HG03521 (cell line): ENCODE results near the gene NFIC.
"Not testable (repeated sequence)": the region's sequence is repeated elsewhere in the genome, so short reads cannot be mapped to it uniquely, and the experiment has no call there.

Experiments
- ATAC-seq: cut with Tn5 transposase; IDR thresholded peaks from one replicate; pipeline ENCODE4 v1.9.1; 2021; ENCODE audit warnings: mild to moderate bottlenecking, moderate library complexity; ENCODE audit not compliant: unreplicated experiment

Gene NFIC

DNA sequence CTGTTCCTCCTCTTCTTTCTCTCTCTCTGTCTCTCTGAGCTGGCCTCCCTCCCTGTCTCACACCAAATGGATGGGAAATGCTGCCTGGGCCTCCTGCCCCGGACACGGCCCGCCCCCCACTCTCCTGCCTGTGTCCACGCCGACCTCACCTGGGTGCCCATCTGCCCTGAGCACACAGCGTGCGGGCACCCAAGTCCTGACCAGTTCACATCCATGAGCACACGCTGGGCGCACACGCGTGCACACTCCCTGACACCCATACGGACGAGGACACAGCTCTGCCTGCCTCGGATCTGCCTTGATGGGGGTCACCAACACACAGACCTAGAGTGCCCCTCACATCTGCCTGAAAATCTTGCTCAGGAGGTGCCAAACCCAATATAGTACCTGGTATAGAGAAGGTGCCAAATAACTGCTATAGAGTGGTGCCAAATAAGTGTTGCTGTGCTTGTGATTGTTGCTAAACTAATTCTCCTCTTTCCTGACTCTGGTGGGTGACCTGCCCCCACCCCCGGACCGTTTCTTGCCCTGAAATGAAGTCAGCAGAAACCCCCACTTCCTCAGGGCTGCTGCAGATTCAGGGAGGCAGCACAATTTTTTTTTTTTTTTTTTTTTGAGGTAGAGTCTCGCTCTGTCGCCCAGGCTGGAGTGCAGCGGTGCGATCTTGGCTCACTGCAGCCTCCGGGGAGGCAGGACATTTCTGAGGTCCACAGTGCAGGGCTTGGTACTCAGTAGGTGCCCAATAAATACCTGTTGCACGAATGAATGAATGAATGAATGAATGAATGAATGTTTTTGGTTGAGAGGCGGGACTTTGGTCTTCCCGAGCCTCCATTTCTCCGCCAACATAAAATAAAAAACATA, 4.6 kb downstream of the NFIC start:
- ATAC-seq: no peak

GRCh38 chr19:3372413-3372812, 6.0 kb downstream of the NFIC start:
- ATAC-seq: no peak

DNA sequence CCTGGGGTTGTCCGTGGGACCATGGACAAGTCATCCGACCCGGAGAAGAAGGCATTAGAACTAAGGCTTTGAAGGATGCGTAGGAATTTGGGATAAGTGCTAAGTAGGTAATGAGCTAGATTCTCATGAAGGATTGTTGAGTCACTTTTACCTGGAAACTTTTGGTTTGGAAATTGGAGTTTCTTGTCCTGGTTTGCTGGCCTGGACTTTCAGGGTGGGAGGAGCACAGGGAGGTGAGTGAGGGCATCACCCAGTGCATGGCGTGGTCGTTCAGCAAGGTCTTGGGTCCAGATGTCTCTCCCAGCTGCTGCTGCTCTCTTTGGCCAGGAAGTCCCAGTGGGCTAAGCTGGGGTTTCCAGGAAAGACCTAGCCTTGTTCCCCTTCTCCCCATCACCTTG, 7.6 kb downstream of the NFIC start:
- no peak for ATAC-seq

DNA sequence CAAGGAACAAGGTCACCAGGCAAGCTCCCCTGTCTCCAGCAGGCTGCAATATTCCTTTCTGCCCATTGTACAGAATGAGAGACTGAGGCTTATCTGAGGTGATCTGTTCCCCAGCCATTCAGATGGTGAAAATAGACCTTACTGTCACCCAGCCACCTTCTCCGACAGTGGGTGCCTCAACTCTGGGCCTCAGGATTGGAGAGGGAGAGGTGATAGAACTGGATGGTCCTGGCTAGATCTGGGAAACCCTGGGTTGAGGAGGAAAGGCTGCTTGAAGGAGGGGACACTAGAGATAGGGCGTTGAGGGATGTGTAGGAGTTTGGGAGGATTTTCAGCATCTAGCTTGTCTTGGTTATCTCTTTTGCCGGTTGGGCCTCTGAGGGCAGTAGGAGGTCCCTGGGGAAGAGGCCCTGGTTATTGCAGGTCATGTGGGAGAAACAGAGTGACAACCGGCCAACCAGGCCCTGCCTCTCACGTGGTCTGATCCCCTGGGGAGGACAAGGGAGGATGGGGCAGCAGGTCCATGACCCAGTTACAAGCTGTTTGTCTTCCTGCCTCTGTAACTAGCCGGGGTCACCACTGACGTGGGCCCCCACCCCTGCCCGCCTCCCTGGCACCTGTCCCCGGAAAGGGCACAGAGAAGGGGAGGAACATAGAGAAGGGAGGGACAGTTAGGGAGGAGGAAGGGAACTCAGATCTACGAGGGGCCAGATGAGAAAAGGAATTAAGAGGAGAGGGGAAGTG, 8.2 kb downstream of the NFIC start:
- ATAC-seq: no peak

GRCh38 chr19:3375221-3376090, 9.1 kb downstream of the NFIC start:
- ATAC-seq: no peak

DNA sequence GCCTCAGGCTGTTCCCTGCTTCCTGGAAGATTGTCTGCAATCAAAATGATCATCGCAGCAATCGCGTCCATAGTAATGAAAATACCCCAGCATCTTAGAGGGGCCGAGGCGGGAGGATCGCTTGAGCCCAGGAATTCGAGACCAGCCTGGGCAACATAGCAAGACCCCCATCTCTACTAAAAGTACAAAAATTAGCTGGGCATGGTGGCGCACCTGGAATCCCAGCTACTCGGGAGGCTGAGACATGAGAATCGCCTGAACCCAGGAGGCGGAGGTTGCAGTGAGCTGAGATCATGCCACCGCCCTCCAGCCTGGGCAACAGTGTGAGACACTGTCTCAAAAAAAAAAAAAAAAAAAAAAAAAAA, 9.7 kb downstream of the NFIC start:
- ATAC-seq: not testable (repeated sequence)

DNA sequence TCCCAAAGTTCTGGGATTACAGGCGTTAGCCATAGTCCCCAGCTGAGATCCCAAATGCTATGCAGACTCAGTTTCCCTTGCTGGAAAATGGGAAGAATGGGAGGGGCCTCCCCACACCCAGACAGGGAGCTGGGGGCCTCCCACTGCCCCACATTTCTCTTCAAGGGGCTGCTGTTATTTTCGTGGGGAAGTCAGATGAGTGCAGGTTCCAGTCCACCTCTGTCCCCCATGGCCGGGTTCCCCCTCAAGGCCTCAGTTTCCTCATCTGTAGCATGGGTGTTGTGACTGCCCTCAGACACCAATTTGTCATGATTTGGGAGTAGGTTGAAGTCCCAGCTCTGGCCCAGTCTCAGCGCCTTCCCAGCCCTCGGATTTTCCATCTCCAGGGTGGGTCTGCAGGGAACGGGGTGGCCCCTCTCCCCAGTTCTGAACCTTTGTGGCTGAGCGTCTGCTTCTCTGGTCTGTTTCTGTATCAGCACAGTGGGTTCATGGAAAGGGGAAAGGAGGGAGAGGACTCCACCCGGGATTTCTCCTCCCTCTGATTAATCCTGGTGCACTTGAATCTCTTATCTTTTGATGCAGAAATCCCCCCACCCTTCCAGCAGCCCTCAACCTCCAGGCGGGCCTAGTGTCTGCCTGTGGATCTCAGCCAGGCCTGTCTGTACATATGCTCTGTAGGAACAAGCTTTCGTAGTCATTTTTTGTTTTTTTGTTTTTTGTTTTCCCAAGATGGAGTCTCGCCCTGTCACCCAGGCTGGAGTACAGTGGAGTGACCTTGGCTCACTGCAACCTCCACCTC, 12.2 kb downstream of the NFIC start:
- no peak for ATAC-seq

- ATAC-seq: no peak
These were observed 14.4 kb downstream of the NFIC start for GRCh38 chr19:3380829-3381228.

GRCh38 chr19:3381701-3382372, 15.5 kb downstream of the NFIC start:
- ATAC-seq: no peak

- no peak for ATAC-seq
These were observed 16.2 kb downstream of the NFIC start for GRCh38 chr19:3382460-3383100.

GRCh38 chr19:3383121-3383722, 16.8 kb downstream of the NFIC start:
- no peak for ATAC-seq

DNA sequence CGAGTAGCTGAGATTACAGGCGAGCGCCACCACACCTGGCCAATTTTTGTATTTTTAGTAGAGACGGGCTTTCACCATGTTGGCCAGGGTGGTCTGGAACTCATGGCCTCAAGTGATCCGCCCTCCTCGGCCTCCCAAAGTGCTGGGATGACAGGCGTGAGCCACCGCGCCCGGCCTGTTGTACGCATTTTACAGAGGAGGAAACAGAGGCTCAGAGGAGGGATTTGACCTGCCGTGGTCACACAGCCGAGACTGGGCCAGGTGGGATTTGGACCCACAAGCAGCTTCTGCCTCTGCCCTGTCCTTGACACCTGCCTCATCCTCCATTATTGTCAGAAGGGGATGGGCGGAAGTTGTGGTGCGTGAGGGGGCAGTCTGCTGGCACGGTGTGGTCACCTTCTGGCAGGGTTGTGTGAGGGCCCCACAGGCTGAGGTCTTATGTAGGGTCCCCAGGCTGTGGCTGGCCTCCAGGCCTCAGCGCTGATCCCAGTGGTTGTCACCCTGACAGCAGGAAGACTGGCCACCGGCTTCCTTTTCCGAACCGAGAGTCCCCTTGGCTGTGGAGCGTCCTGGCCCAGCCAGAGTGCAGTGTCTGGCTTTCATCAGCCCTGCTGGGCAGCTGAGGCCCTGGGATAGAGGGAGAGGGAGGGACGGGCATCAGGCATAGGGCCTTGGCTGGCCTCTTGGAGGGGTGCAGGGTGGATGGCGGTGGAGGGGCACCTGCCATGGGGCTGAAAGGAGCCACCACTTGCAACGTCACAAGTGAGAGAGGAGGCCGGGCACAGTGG, 20.3 kb downstream of the NFIC start:
- ATAC-seq: no peak

GRCh38 chr19:3387645-3388589, 21.5 kb downstream of the NFIC start:
- ATAC-seq: no peak

GRCh38 chr19:3389446-3389778, 23.0 kb downstream of the NFIC start:
- ATAC-seq: no peak

- no peak for ATAC-seq
These were observed 23.5 kb downstream of the NFIC start for GRCh38 chr19:3389876-3390371.

DNA sequence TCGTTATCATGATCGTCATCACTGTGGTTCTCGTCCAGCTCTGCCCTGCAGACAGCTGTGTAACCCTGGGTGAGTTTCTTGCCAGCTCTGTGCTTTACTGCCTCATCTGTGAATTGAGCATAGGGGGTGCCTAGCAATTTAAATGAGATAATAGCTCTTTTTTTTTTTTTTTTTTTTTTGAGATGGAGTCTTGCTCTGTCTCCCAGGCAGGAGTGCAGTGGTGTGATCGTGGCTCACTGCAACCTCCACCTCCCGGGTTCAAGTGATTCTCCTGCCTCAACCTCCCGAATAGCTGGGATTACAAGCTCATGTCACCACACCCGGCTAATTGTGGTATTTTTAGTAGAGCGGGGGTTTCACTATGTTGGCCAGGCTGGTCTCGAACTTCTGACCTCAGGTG, 25.5 kb downstream of the NFIC start:
- not testable (repeated sequence) for ATAC-seq

DNA sequence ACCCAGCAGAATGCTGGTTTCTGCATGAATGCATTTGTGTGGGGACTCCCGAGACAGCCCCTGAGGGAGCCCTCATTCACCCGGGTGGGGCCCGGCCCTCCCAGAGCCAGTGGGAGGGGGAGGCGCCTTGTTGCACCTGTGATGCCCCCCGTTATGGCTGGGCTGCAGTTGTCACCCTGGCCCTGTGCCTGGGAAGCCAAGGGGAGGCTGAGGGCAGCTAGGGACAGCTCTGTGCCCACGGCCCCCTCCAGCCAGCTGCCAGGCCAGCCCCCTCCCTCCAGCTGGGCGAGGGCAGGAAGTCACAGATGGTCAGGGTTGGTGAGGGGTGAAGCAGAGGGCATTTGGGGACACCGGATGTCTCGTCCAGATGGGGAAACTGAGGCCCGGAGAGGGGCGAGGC, 26.1 kb downstream of the NFIC start:
- ATAC-seq: no peak
